NCI-H69 (cell line): ENCODE results near the gene C6orf136.
"Not testable (repeated sequence)": the region's sequence is repeated elsewhere in the genome, so short reads cannot be mapped to it uniquely, and the experiment has no call there.

Experiments
- DNase-seq: peaks from one replicate; lab custom pipeline; 2025; lab: John Stamatoyannopoulos, UW

C6orf136 gene

DNA sequence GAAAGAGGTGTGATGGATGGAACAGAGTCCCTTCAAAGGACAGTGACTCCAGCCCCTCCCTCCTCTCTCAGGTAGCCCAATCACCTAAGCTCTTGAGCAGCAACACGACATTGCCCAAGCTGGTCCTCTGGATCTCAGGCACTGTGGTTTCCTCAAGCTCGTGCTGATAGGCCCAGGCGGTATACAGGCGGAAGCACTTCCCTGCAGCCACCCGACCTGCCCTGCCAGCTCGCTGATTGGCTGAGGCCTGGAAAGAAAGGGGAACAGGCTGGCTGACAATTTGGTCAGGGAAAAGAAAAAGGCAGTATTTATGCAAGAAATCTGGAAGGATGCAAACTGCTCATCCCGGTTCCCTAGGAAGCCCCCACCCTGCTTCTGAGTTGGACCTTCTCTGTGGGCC is 9.6 kb downstream of the C6orf136 start:
- no peak for DNase-seq

DNA sequence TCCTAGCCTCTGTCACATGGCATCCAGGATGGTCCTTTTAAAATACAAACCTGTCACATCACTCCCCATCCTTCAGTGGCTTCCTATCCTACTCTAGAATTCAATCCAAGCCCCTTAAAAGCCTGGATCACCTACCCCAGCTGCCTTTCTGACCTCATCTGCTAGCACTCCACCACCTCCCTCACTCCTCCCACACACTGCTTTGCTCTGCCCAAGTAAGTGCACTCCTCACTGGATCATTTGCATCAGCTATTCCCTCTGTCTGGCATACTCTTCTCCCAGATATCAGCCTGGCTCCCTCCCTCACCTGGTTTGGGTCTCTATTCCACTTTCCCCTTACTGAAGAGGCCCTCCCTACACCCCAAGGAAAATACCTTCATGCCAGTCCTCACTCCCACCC is 10.5 kb downstream of the C6orf136 start:
- DNase-seq, result no peak

DNA sequence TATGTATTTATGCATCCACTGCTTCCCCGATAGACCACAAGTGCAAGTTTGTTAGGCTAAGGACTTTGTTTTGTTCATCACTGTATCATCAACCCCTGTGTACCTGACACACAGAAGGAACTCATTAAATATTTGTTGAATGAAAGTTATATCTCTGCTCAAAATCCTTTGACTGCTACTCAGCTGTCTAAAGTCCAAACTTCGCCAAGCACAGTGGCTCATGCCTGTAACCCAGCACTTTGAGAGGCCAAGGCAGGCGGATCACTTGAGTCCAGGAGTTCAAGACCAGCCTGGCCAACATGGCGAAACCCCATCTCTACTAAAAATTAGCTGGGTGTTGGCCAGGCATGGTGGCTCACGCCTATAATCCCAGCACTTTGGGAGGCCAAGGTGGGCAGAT is 11.0 kb downstream of the C6orf136 start:
- DNase-seq, result not testable (repeated sequence)

DNA sequence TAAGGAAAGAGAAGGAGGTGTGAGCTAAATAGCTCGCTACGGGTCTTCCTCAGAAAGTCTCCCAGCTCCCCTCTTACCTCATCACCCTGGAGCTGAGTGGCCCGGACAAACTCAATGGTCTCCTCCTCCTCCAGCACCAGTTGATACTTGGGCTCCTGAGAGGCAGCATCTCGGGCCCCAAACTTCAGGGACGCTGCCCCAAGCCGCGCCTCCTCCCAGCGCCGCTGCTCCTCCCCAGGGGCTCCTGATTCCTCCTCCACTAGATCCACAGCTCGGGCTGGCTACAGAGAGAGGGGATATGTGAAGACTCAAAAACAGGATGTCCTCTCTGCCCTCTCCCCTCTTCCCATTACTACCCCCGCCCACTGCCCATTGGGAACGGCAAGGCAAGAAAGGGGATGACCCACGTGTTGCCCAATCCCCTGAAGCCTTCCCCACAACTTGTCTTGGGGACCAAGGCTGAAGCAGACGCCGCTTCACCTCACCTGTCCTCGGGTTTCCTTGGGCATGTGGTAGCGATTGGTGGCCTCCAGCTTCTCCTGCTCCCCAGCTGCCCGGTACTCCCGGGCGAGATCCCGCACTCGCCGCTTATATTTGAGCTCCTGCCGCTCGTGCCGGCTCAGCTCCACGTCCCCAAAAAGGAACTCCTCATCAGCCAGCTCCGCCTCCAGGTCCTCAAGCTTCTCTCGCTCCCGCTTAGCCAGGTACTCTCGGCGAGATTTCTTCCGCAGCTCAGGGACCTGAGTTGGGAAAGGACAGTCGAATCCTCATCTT is 18.2 kb downstream of the C6orf136 start:
- DNase-seq, result no peak

DNA sequence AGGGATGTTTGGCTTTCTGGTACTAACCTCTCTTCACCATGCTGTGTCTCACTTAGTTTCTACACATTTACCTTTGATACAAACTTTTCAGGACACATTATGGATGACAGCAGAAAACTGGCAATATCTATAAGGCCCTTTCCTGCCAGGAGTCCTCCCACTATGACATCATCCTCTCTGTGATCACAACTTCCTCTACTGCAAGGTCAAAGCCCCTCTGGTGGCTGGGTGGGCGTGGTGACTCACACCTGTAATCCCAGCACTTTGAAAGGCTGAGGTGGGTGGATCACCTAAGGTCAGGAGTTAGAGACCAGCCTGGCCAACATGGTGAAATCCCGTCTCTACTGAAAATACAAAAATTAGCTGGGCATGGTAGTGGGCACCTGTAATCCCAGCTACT is 19.4 kb downstream of the C6orf136 start:
- not testable (repeated sequence) for DNase-seq

DNA sequence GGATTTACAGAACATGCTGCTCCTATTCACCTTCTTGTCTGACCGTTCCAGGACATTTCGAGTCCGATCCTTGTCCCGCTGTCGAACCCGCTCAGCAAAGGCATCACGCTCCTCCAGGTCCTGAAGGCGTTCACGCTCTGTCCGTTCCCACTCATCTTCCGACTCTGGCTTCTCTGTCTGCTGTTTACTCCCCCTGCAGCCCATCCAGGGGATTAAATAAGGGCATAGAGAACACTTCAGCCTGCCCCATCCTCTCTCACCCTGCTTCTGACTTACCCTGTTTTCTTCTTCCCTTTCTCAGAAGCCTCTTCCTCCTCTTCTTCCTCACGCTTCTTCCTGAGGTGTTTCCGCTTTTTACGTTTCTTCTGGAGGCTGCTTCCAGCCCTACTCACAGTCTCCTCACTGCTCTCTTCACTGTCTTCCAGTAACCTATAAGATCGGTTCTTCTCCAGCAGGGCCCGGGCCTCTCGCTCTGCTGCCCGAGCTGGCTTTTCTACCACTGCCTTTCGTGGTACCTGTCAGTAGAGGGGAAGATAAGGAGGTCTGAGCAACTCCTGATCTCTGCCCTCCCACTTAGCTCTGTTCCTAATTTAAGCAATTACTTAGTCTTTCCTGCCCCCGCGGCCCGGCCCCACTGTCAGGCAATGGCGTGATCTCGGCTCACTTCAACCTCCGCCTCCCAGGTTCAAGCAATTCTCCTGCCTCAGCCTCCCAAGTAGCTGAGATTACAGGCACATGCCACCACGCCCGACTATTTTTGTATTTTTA is 24.0 kb downstream of the C6orf136 start:
- DNase-seq, result no peak

DNA sequence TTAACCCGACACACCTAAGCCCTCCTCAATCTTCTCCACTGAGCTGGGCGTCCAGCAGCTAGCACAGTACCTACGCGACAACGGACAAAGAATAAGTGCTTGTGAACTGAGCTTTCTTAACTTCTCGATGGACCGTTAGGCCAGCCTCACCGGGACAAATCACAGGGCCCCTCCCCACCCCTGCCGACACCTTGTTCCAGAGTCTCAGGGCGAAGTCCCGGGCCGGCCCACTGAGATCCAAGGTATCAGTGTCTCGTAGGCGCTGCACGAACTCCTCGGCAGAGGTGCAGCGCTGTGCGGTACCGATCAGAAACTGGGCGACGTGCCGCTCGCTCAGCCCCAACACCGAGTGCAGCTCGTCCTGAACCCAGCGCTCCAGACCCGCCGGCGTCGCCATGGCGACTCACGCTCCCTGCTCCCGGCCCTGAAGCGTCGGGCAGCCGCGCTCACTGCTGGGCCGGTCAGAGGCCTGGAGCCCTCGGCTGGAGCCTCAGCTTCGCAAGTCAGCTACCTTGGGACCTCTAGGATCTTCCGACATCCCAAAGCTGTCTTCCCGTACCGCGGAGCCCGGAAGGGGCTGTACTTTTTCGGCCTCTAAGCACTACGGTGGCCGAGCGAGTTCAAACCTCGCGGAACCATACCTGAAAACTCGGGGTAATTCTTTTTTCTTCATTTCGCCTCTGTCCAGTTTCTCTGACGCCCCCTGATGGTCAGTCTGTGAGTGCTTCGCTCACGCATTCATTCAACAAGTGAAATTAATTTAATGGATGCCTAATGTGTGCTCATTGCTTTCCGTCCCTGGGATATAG is 25.7 kb downstream of the C6orf136 start, which contains the start of gene DHX16:
Gene DHX16, minus strand, starts transcription at position 562 of the 809 bp plus-strand sequence. Its CDS starts 165 bp downstream, at position 397.
- DNase-seq, result peak; percentile 99

DNA sequence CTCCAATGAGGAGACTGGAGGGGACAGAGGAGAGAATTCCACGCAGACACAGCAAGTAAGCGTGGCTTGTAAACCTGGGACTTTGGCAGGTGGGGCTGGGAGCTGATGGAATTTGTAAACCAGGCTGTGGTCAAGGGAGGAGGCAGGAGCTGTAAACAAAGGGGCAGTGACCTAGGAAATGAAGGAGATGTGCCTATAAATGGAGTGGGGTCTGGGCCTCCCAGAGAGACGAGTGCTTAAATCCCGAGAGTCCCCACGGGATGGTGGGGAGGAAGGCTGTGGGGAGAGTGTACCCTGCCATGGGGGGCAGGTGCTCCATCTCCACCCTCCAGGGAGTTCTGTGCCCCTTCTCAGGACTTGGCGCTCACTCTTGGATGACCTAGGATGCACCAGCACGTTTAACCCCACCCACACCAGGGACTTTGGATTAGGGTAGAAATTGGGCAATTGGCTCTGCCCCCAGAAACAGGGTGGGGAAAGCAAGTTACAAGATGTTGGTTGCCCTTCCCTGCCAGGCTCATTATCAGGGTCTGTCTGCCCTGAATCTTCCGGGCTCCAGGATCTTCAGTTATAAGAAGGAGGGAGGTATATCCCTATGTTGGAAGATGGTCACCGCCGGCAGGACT is 29.8 kb downstream of the C6orf136 start:
- DNase-seq, result no peak

DNA sequence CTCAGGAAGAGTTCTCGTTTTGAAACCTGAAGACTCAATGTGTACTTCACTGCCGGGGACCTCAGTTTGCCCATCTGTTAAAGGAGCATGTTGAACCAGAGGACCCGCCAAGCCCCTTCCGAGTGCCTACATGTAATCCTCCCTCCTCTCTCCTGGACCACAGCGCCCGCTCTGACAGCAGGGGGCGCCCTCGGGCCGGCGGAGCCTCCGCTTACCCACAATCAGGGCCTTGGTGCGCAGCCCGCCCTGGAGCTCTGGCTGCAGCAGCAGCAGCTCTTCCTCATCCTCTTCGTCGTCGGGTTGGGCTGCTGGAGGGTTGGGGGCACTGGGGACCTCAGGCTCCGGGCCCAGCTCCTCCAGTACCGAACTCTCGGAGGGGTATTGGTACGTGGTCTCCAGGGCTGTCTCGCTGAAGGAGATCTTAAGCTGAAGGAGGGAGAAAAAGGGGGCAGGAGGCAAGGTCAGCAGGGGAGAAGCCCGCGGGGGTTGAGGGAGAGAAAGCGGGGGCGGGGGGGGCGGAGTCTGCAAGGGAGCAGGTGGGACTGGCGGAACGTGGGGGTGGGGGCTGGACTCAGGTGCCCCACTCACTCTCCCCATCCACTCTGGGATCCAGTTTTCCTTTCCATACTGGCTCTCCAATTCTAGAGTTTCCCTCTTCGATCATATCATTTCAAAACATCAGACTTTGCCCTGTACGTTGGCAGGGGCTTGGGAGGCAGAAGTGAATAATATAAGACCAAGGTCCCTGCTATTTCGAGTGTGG is 32.2 kb downstream of the C6orf136 start:
- DNase-seq, result peak; percentile 79

DNA sequence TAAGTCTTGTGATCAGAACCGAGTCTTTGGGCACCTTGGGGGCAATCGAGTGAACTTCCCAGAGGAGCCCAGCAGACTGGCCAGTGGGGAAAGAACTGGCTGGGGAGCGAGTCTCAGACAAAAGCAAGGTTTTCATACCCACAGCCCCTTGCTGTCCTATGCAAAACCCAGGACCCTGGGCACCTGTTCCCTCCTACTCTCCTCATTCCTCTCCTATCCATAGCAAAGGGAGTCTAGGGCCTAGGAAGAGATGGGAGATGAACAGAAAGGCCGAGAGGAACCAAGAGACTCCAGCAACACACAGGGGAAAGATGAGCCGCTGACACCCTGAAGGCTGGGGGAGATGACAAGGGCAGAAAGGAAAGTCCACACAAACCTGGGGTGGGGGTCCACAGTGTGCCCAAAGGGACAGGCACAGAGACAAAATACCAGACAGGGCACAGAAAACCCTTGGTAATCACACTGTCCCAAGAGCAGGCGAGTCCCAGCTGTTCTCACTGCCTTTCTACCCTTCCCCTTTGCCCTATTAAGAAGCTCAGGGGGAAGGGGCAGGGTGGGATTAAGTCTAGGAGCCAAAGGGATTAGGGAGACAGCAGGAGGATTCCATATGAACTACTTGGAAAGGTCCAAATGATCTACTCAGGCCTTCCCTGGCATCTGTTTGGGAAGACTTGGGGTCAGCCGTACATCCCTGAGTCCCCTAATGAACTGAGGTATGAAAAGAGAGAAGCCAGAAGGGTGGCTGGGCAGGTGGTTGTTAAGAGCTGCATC is 33.0 kb downstream of the C6orf136 start:
- DNase-seq, result no peak

DNA sequence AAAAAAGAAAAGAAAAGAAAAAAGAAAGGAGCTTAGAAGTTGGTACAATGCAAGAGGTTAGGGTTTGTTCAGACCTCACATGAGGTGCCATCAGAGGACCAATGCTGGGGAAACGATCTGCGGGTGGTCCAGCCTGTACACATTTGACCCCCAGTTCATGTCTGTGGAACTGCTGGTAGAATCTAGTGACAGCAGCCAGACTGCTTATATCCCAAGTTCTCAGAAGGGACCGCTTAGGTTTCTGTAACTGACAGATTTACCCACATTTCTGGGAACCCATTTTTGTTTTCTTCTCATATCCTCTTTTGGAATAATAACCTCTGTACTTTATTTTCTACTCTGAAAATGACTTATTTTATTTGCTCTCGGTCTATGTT is 34.8 kb downstream of the C6orf136 start:
- DNase-seq, result no peak

DNA sequence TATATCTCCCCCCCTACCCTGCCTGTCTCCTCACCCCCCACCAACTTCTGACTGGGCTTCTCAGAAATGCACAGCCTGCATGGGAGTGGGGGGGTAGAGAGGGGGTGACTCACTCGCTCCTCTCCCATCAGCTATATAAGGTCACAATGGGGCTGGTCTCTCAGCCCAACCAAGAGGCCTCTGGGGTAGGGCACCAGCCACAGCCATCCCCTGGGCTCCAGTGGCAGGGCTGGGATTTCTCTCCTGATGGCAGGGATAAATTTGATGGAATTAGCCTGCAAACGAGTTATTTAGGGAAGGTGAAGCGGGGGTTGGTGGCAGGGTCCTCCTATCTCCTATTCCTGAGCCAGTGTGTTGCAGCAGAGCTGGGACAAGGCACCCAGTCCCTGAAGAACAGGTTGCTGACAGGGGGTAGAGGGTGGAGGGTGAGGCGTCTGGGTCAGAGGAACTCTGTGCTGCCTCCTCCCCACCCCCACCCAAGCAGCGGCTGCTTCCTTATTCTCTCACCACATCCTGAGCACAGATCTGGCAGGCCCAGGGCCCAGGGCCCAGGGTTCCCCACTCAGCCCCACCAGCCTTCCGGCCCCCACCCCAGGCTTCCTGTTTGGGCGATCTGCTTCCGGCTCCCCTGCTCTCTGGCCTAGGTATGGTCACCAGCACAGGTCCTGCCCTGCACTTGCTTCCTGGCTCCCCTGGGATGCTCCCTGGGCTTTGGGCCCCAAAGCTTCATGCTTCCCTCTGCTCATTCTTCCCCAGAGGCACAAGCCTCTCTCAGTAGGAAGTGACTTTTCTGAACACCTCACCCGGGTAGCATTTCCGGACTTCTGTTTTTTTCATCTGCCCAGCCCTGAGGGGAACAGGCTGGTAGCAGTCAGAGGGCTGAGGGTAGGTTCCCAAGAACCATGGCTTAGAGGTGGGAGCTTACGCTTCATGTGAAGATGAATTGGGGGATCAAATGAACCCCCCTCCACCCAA is 35.5 kb downstream of the C6orf136 start:
- DNase-seq, result peak; percentile 48

DNA sequence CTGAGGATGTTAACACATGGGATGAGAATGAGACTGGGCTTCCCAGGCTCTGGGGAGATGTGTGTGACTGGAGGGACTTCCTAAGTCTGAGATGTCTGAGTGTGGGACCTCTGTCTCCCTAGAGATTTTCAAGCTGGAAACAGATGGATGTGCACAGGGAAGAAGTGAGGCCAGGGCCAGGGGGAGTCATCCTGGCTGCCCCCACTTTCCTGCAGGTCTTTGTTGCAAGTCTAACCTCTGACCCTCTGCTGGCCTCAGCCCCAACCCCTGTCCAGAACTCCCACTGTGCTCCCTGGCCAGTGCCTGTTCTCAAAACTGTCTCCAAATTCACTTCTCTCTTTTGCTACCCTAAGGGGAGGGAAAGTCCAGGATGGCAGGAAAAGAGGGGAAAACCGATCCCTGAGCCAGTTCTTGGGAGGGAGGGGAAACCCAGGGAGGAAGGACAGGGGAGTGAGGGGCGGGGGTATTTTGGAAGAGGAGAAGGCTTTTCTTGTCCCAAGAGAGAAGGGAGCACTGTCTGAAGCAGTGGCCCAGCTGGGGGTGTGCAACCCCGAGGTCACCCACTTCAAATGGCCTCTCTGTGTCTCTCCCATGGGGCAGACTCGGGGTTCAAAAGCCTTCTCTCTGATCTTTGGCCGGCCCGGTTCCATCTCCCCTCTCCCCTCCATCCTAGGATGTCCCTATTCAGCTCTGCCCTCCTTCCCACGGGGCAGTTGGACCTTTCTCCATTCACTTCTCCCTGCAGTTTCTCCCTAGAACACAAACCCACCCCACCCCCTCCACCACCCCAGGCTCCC is 36.4 kb downstream of the C6orf136 start:
- no peak for DNase-seq

DNA sequence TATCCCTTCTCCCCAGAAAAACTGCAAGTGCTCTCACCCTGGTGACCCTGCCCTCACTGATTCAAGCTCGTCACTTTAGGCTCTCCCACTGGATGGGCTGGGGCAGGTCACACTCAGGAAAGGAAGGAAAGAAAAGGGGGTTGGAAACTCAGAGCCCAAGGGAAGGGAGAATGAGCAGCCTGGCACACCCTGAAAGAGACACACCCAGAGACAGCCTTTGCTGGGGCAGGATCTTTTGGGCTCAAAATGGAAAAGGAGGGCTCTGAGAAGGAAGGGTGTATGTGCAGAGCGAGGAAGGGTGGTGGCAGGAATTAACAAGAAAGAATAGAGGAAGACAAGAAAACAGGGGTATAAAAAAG is 37.0 kb downstream of the C6orf136 start:
- no peak for DNase-seq

DNA sequence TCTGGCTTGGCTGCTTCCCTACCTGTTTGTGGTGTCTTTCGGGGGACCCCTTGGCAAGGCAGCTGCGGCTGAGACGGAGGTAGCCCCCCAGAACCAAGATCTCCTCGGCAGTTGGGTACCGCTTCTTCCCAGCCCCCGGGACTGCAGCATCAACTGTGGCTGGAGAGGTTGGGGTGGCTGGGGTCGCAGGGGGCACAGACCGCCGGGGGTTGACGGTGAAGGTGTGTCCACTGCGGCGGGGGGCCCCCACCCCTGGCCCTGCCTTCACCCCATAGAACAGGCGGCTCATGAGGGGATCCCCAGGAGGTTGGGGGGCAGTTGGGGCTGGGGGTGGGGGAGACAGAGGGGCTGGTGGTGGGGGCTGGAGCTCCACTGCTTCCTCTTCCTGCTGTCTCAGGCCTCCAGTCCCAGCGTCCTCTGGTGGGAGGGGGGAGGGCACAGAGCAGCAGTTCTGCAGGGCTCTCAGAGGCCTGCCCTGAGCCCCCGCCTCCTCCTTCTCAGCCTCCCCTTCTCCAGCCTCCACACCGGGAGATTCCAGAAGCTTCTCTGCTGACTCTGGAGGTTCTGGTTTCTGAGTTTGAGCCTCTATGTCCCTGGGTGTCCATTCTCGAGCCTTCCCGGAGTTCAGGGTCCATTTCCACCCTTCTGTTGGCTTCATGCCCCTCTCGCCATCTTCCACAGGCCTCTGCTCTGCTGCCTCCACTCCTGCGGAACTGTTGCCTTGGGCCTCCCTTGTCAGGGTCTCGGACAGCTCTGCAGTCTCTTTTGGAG is 37.6 kb downstream of the C6orf136 start:
- DNase-seq, result no peak

DNA sequence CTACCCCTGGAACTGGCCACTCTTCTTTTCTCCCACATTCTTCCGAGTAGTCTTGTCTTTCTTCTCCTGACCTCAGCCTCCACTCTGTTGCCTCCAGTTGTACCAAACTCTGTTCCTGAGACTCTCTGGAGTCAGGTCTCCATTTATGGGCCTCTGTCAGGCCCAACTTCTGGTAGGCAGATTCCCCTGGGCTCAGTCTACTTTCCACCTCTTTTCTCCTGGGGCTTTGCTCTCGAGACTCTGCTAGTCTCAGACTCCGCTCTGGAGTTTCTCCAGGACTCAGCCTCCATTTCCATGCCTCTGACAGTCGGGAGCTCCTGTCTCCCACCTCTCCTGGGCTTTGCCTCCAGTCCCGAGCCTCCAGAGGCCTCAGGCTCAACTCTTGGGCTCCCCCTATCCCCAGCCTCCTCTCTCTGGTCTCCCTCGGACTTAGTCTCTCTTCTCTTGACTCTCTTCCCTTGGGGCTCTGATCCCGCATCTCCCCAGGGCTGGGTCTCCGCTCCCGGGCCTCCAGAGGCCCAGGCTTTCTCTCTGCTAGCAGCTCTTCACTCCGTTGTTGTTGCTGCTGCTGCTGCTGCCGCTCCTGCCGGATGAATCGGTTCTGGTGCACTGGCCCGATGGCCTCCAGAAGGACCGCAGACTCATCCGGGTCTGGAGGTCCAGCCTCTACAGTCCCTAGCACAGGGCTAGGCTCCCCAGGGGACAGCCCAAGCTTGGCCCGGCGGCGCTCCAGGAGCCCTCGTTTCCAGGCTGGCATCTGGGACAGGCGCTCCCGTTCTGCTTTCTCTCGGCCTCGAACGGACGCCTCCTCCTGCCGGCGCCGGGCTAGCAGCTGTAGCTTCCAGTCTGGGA is 38.5 kb downstream of the C6orf136 start:
- no peak for DNase-seq
